Measurements from ENCODE around the gene KIAA2012. TPM values are rescaled to one million over a fixed set of nuclear protein-coding genes. Genes with fewer than 3 reads are reported as not detected.

Gene KIAA2012
- total and polyA plus RNA-seq, 3 experiments from 2014 or later: not detected

DNA sequence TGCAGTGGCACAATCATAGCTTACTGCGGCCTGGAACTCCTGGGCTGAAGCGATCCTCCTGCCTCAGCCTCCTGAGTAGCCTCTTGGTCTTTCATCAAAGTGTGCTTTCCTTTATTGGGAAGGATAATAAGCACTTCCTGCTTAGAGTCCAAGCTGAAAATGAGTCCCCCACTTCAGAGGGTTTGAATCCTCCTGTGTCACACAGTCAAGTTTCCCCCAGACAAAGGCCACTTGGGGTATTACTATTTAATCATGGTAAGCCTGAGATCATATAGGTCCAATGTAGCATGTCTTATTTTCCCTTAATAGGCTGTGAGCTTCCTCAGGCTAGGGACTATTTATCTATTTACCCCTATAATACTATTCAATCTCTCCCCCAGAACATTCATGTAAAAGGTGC lies 11.4 kb upstream of the KIAA2012 start:
- Histone ChIP-seq H3K27me3 (ENCODE audit: insufficient read depth, low read length, poor library complexity, severe bottlenecking) (no peaks in the 10 kb centered on the region), H3K36me3 (ENCODE audit: insufficient read depth, low read length) (no peaks in the 10 kb centered on the region), H3K4me3 (ENCODE audit: low read length) (no peak overlapping the region), H3K4me1 (ENCODE audit: insufficient read depth, low read length) (no peaks in the 10 kb centered on the region), H3K27ac (ENCODE audit: low read depth, low read length) (no peak overlapping the region), H3K9me3 (ENCODE audit: low read length) (no peaks in the 10 kb centered on the region)
- Mint-ChIP-seq H3K36me3 (no peaks in the 10 kb centered on the region), H3K27me3 (peaks cover 19 to 33% of the 10 kb centered on the region in 2 donors), H3K4me3 (no peak overlapping the region), H3K27ac (no peak overlapping the region), H3K4me1 (no peaks in the 10 kb centered on the region), H3K9me3 (no peaks in the 10 kb centered on the region)
- DNase-seq: no peak
- CTCF ChIA-PET: interaction anchor here (0.6 kb wide), 1 partner anchor 377 kb away, joined by 3 read pairs; no protein-coding TSS in a partner anchor
- POLR2A ChIA-PET: no interaction called here

DNA sequence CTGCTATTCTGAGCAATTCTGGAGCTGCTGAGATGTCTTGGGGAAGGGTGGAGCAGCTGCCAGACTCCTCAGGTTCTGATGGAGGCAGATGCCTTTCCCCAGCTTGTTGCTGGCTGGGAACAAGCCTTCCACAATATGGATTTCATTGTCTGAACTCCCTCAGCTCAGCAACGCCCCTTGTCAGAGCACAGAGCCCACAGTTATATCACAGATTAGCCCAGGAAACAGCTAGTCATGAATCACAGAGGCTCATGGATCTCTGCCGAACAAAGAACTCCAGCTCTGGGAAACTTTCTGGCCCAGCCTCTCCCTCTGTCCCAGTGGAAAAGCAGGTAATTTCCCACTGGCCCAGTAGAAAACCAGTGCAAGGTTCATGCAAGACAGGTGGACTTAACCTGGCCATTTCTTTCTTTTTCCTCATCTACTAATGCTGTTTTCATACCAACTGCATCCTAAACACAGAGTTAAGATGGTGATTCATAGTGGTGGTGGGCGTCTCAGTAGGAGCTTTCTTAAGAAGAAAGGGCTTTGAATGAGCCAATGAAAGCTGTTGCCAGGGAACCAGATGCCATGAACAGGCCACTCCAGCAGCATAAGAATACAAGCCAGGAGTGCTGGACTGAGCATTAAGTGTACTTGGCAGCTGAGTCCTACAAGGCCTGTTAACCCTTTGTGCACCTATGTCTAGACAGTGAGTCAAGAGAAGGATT lies 8.7 kb upstream of the KIAA2012 start:
- no peak for DNase-seq
- H3K36me3 Mint-ChIP-seq: no peaks in the 10 kb centered on the region
- Histone ChIP-seq H3K27me3 (ENCODE audit: insufficient read depth, low read length, poor library complexity, severe bottlenecking) (no peaks in the 10 kb centered on the region), H3K36me3 (ENCODE audit: insufficient read depth, low read length) (no peaks in the 10 kb centered on the region), H3K9me3 (ENCODE audit: low read length) (no peaks in the 10 kb centered on the region), H3K27ac (ENCODE audit: low read depth, low read length) (no peak overlapping the region), H3K4me1 (ENCODE audit: insufficient read depth, low read length) (no peaks in the 10 kb centered on the region), H3K4me3 (ENCODE audit: low read length) (no peak overlapping the region)
- ChIA-PET POLR2A (no interaction called here), CTCF (interaction anchor here (1.2 kb wide), 1 partner anchor 10 kb away, joined by 3 read pairs; no protein-coding TSS in a partner anchor)
- H3K4me1 Mint-ChIP-seq: no peaks in the 10 kb centered on the region
- no peak overlapping the region for H3K4me3 Mint-ChIP-seq
- no peaks in the 10 kb centered on the region for H3K9me3 Mint-ChIP-seq
- H3K27ac Mint-ChIP-seq: no peak overlapping the region
- H3K27me3 Mint-ChIP-seq: peaks cover 9 to 22% of the 10 kb centered on the region in 2 donors

DNA sequence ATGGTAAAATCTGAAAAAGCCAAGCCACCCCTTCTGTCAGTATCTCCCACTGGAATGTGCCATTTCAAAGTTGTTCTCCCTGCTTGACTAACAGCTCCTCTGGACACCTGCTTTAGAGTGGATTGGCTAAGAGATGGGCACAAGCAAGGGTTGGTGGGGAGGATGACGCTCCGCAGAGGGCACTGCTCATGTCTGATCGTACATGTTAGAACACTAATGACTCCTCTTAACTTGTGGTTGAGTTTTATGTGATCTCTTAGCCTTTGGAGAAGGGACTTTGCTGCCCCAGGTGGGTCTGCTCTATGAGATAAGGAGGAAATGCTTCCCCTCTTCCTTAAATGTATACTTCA lies 8.2 kb upstream of the KIAA2012 start:
- Histone ChIP-seq H3K4me1 (ENCODE audit: insufficient read depth, low read length) (no peaks in the 10 kb centered on the region), H3K36me3 (ENCODE audit: insufficient read depth, low read length) (no peaks in the 10 kb centered on the region), H3K9me3 (ENCODE audit: low read length) (no peaks in the 10 kb centered on the region), H3K27me3 (ENCODE audit: insufficient read depth, low read length, poor library complexity, severe bottlenecking) (no peaks in the 10 kb centered on the region), H3K27ac (ENCODE audit: low read depth, low read length) (no peak overlapping the region), H3K4me3 (ENCODE audit: low read length) (no peak overlapping the region)
- H3K27ac Mint-ChIP-seq: no peak overlapping the region
- H3K4me3 Mint-ChIP-seq: no peak overlapping the region
- no peaks in the 10 kb centered on the region for H3K36me3 Mint-ChIP-seq
- peaks cover 6 to 18% of the 10 kb centered on the region in 2 donors for H3K27me3 Mint-ChIP-seq
- no peaks in the 10 kb centered on the region for H3K4me1 Mint-ChIP-seq
- ChIA-PET POLR2A (no interaction called here), CTCF (no interaction called here)
- no peaks in the 10 kb centered on the region for H3K9me3 Mint-ChIP-seq
- no peak for DNase-seq

DNA sequence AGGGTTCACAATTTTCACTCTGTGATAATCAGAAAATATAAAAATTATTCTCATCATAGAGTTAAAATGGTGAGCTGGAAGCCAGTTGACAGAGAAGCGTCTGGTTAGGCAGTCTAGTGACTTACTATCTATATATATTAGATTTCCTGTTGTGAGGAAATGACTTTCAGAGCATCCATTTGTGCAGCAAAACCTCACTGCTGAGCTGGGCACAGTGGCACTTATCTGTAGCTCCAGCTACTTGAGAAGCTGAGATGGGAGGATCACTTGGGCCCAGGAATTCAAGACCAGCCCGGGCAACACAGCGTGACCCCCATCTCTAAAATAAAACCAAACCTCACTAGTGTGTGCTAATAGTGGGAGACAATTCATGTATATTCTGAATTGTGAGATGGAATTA lies 7.2 kb upstream of the KIAA2012 start:
- no peak for DNase-seq
- no peaks in the 10 kb centered on the region for H3K9me3 ChIP-seq (ENCODE audit: low read length)
- H3K27ac Mint-ChIP-seq: no peak overlapping the region
- no peak overlapping the region for H3K27ac ChIP-seq (ENCODE audit: low read depth, low read length)
- peaks cover 6 to 13% of the 10 kb centered on the region in 2 donors for H3K27me3 Mint-ChIP-seq
- POLR2A ChIA-PET: no interaction called here
- H3K4me3 Mint-ChIP-seq: no peak overlapping the region
- H3K4me3 ChIP-seq (ENCODE audit: low read length): no peak overlapping the region
- CTCF ChIA-PET: no interaction called here
- no peaks in the 10 kb centered on the region for H3K4me1 Mint-ChIP-seq
- no peaks in the 10 kb centered on the region for H3K4me1 ChIP-seq (ENCODE audit: insufficient read depth, low read length)
- H3K27me3 ChIP-seq (ENCODE audit: insufficient read depth, low read length, poor library complexity, severe bottlenecking): no peaks in the 10 kb centered on the region
- H3K9me3 Mint-ChIP-seq: no peaks in the 10 kb centered on the region
- no peaks in the 10 kb centered on the region for H3K36me3 Mint-ChIP-seq
- H3K36me3 ChIP-seq (ENCODE audit: insufficient read depth, low read length): no peaks in the 10 kb centered on the region

DNA sequence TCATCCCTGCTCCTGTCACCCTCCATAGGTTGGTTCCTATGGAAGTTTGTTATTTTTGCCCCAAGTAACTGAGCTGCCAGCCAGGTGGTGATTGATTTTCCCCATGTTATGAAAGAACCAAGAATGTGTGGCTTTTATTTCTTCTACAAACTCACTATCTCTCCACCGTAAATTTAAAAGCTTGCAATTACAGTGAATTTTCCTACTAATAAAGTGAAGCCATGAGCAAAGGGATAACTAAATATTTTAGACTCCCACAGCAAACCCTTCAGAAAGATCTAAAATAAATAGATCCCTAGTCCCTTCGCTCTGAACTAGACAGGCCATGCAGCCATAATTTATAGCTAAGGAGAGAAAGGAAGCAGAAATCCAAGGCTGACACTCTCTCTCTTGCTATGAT lies 6.2 kb upstream of the KIAA2012 start:
- Mint-ChIP-seq H3K27me3 (peaks cover 6 to 16% of the 10 kb centered on the region in 2 donors), H3K9me3 (no peaks in the 10 kb centered on the region)
- POLR2A ChIA-PET: no interaction called here

DNA sequence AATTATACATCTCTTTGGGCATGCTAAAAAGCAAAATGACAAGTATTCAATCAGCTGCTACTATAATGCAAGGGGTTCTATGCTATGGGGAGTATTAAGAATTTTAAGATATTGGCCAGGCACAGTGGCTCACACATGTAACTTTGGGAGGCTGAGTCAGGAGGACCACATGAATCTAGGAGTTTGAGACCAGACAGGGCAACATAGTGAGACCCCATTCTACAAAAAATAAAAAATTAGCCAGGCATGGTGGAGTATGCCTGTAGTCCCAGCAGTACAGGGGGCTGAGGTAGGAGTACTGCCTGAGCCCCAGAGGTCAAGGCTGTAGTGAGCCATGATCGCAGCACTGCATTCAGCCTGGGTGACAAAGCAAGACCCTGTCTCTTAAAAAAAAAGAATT lies 5.5 kb upstream of the KIAA2012 start:
- ChIA-PET POLR2A (no interaction called here), CTCF (no interaction called here)
- Mint-ChIP-seq H3K27me3 (peaks cover 6 to 21% of the 10 kb centered on the region in 2 donors), H3K4me3 (no peak overlapping the region), H3K9me3 (no peaks in the 10 kb centered on the region), H3K36me3 (no peaks in the 10 kb centered on the region), H3K4me1 (no peaks in the 10 kb centered on the region), H3K27ac (no peak overlapping the region)
- H3K36me3 ChIP-seq (ENCODE audit: insufficient read depth, low read length): no peaks in the 10 kb centered on the region
- no peak overlapping the region for H3K4me3 ChIP-seq (ENCODE audit: low read length)
- no peak for DNase-seq
- no peaks in the 10 kb centered on the region for H3K9me3 ChIP-seq (ENCODE audit: low read length)
- no peak overlapping the region for H3K27ac ChIP-seq (ENCODE audit: low read depth, low read length)
- no peaks in the 10 kb centered on the region for H3K27me3 ChIP-seq (ENCODE audit: insufficient read depth, low read length, poor library complexity, severe bottlenecking)
- no peaks in the 10 kb centered on the region for H3K4me1 ChIP-seq (ENCODE audit: insufficient read depth, low read length)

More for the DNA sequence above, 6.2 kb upstream of the KIAA2012 start:
- Histone ChIP-seq H3K27me3 (ENCODE audit: insufficient read depth, low read length, poor library complexity, severe bottlenecking) (no peaks in the 10 kb centered on the region), H3K27ac (ENCODE audit: low read depth, low read length) (no peak overlapping the region), H3K36me3 (ENCODE audit: insufficient read depth, low read length) (no peaks in the 10 kb centered on the region), H3K4me1 (ENCODE audit: insufficient read depth, low read length) (no peaks in the 10 kb centered on the region), H3K4me3 (ENCODE audit: low read length) (no peak overlapping the region), H3K9me3 (ENCODE audit: low read length) (no peaks in the 10 kb centered on the region)
- Mint-ChIP-seq H3K36me3 (no peaks in the 10 kb centered on the region), H3K4me1 (no peaks in the 10 kb centered on the region), H3K27ac (no peak overlapping the region), H3K4me3 (no peak overlapping the region)
- DNase-seq: no peak
- CTCF ChIA-PET: no interaction called here

DNA sequence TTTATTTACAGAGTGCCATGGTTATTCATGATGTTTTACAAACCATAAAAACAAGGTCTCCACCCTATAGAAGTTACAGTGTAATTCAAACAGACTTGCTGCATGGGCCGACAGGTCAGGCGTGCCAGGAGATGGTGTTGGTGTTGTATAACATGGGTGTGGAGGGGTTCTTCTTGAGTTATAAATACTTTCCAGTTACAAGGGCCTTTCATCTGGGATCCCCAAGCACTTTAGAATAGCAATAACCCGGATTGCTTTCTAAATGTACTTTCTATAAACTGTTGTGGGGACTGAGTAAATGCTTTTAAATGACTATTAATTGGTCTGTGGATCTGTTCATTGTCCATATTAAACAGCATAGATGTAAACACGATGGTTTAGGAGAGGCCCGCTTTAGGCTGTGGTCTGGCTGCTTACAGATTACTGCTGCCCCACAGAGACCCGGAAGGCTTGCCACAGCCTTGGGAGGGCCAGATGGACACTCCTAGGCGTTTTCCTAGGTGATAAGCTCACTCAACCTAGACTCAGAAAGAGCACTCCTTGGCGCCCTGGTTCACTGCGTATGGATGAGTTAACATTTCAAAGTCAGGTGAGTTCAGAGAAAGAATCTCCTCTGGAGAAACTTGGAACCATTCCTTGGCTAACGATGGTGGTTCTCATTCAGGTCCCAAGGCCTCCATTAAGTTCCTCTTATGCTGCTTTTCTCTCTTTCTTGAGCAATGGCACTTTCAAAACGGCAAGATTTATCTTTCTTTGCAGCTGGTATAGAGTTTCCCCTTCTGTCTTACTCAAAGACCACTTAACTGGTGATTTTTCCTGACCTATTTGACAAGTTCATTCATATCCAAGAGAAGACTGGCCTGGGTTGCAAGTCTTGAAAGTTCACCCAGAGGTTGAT lies 3.6 kb upstream of the KIAA2012 start:
- no peaks in the 10 kb centered on the region for H3K9me3 Mint-ChIP-seq
- ChIA-PET POLR2A (no interaction called here), CTCF (no interaction called here)
- Histone ChIP-seq H3K27me3 (ENCODE audit: insufficient read depth, low read length, poor library complexity, severe bottlenecking) (no peaks in the 10 kb centered on the region), H3K4me1 (ENCODE audit: insufficient read depth, low read length) (no peaks in the 10 kb centered on the region), H3K36me3 (ENCODE audit: insufficient read depth, low read length) (no peaks in the 10 kb centered on the region), H3K27ac (ENCODE audit: low read depth, low read length) (no peak overlapping the region), H3K9me3 (ENCODE audit: low read length) (no peaks in the 10 kb centered on the region), H3K4me3 (ENCODE audit: low read length) (no peak overlapping the region)
- DNase-seq: no peak
- no peaks in the 10 kb centered on the region for H3K36me3 Mint-ChIP-seq
- H3K27me3 Mint-ChIP-seq: peaks cover 5 to 32% of the 10 kb centered on the region in 2 donors
- no peak overlapping the region for H3K4me3 Mint-ChIP-seq
- no peak overlapping the region for H3K27ac Mint-ChIP-seq
- no peaks in the 10 kb centered on the region for H3K4me1 Mint-ChIP-seq

DNA sequence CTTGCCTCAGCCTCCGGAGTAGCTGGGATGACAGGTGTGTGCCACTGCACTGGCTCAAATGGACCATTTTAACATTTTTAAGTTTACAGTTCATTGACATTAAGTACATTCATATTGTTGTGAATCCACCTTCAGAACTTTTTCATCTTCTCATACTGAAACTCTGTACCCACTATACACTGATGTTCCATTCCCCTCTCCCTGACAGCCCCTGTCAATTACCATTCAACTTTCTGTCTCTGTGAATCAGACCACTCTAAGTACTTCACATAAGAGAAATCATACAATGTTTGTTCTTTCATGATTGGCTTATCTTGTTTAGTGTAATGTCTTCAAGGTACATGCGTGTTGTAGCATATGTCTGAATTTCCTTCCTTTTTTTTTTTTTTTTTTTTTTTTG lies 1.9 kb upstream of the KIAA2012 start:
- no peaks in the 10 kb centered on the region for H3K4me1 ChIP-seq (ENCODE audit: insufficient read depth, low read length)
- no peak overlapping the region for H3K27ac ChIP-seq (ENCODE audit: low read depth, low read length)
- H3K27me3 Mint-ChIP-seq: peaks cover 2 to 26% of the 10 kb centered on the region in 2 donors
- no peak overlapping the region for H3K4me3 Mint-ChIP-seq
- DNase-seq: no peak
- no peaks in the 10 kb centered on the region for H3K4me1 Mint-ChIP-seq
- H3K4me3 ChIP-seq (ENCODE audit: low read length): no peak overlapping the region
- H3K36me3 ChIP-seq (ENCODE audit: insufficient read depth, low read length): no peaks in the 10 kb centered on the region
- H3K9me3 ChIP-seq (ENCODE audit: low read length): no peaks in the 10 kb centered on the region
- ChIA-PET POLR2A (interaction anchor here (0.6 kb wide), 1 partner anchor 32 kb away, joined by 3 read pairs; no protein-coding TSS in a partner anchor), CTCF (no interaction called here)
- H3K9me3 Mint-ChIP-seq: no peaks in the 10 kb centered on the region
- H3K36me3 Mint-ChIP-seq: no peaks in the 10 kb centered on the region
- H3K27me3 ChIP-seq (ENCODE audit: insufficient read depth, low read length, poor library complexity, severe bottlenecking): no peaks in the 10 kb centered on the region
- no peak overlapping the region for H3K27ac Mint-ChIP-seq
